GM19452 (cell line): Measurements from ENCODE around the gene TAF8.
"Not testable (repeated sequence)": the region's sequence is repeated elsewhere in the genome, so short reads cannot be mapped to it uniquely, and the experiment has no call there.

Experiments
- ATAC-seq: cut with Tn5 transposase; IDR thresholded peaks from one replicate; pipeline ENCODE4 v1.9.1; 2021; ENCODE audit not compliant: unreplicated experiment

The TAF8 gene

DNA sequence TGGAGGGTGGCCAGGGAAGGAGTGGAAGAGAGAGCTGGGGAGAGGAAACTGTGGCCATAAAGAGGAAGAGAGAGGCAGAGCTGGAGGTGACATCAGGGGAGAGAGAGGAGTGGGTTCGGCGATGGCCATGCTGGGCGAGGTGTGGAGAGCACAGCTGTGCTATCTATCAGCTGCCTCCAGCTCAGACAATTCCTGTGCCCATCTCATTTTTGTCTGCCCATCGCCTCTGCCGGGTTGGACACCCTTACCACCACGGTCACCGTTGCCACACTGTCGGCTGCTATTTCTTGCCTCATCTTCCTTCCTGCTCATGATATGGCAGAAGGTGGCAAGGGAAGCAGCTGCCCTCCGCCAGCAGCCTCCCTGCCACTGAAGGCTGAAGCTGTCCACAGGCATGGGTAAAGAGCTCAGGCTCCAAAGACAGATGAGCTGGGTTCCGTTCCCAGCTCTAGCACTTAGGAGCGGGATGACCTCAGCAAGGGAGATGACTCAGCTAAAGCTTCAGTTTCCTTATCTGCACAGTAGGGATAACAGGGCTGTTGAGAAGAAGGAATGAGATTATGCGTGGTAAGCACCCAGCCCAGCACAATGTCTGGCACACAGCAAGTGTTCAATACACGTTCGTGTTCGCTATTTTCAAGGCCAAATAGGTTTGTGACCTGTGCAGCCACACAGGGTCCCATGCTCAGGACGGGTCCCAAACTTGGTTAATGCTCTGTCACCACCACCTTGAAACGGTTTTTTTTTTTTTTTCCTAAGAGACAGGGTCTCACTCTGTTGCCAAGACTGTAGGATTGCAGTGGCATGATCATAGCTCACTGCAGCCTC lies 21.9 kb upstream of the TAF8 start:
- ATAC-seq: no peak

GRCh38 chr6:42029062-42029685 lies 21.1 kb upstream of the TAF8 start:
- ATAC-seq: no peak

DNA sequence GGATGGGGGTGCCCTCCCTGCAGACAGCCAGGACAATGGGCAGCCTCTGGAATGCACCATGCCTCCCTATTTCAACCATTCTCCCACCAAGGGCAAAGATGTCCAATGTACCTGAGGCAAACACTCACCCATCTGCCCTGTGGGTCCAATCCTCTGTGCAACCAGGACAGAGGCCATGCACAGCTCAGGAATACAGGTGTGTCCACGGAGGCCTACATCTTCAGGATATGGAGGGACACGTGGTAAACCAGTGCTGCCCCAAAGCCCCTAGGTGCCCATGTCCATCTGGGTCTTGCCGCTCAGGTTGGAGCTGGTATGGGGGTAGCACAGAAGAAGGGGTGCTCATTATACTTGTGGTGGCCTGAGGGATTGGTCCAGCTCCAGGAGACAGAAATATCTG lies 20.4 kb upstream of the TAF8 start:
- ATAC-seq: no peak

DNA sequence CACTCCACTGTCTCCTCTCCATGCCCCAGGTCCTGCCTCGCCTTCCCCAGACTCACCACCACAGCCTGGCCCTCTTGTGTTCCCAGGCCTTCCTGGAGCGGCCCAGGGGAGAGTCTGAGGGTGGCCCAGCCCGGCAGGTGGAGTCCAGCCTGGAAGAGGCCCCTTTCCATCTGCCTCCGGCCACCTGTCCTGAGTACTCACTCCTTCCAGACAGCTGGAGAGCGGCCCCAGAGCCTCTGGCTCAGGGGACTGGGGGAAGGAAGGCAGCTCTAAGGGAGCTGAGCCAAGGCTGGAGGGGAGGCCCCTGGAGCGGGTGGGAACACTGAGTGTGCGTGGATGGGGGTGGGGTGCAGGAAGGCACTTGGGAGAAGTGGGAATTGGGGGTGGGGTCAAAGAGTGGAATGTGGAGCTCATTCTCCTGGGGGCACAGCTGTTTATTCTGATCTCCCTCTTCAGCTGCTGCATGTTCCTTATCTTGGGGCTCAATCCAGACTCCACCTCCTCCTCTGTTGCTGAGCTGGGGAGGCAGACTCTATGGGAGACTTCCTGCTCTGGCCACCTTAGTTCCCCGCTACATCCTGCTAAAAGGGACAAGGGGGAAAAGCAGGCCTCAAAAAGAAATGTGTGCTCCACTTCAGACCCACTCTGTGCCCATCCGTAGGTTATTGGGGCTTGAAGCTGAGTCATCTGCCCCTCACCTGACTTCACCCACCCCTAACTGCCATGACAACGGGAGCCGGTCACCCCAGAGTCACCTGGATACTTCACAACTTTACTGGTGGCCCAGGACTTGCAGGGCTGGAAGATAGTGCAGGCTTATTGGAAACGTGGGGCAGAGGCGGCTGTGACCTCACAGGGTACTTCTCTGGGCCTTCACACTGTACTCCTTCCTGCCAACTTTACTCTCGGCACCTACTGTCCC lies 19.5 kb upstream of the TAF8 start:
- ATAC-seq: no peak

- ATAC-seq: no peak
These were observed 18.0 kb upstream of the TAF8 start for GRCh38 chr6:42032366-42032765.

GRCh38 chr6:42037669-42038068 lies 12.7 kb upstream of the TAF8 start:
- not testable (repeated sequence) for ATAC-seq

GRCh38 chr6:42038163-42038562 lies 12.2 kb upstream of the TAF8 start:
- no peak for ATAC-seq

DNA sequence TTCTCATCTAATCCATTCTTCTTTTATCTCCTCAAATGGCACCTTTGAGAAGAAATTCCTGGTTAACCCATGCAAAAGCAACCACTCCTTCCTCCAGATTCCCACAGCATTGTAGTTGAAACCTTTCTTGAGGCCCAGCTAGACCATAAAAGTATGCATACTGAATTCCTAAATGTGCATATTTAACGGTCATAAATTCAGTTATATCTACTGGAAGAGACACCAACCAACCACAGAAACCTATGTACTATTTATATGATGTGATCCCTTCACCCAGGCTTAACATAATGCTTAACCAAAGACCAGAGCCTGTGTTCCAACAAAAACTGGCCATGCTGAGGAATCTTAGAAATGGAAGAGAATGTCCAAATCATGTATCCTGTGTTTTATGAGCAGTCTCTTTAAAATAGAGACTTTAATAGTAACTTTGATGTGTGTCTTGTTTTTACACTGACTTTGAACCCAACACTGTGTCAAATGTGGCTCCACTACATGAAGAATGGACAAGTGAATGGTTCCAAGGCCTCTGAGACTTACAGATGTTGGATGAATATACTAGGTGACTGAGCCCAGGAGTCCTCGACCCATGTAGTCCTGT lies 11.4 kb upstream of the TAF8 start:
- no peak for ATAC-seq

DNA sequence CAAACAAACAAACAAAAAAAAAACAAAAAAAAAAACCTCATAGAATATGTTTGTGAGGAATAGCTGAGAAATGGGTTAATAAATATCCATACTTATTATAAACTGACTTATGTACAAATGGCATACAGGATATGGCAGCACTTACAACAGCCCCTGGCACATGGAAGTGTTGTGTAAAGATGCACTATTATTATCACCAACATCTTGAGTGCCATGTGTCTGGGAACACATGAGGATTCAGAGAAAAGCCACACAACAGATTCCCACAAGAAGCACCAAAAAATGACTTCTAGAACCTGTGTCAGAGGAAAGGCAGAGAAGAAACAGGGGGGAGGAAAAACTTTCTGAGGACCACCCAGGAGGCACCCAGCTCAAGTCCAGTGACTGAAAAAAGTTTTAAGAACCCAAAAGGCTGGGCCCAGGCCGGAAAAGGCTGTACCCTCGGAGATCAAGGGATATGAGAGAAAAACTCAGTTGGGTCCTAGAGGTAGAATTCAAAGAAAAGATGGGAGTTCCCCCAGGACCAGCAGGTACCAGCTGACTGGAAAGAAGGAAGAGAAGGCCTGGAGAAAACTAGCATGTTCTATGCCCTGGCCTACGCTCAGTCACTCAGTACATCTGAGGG lies 9.4 kb upstream of the TAF8 start:
- ATAC-seq: no peak

- ATAC-seq: no peak
These were observed 8.8 kb upstream of the TAF8 start for GRCh38 chr6:42041481-42042053.

DNA sequence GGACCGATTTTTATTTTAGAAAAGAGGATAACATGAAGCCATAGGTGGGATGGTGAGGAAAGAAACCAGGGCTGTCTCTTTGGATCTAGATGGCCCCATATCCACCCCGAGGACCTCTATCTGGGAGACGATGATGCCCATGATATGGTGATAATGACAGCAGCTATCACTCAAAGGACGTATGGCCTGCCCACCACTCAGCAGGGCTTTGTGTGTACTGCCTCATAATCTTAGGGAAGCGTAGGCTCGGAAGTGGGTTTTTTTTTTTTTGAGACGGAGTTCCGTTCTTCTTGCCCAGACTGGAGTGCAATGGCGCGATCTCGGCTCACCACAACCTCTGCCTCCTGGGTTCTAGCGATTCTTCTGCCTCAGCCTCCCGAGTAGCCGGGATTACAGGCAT lies 8.2 kb upstream of the TAF8 start:
- no peak for ATAC-seq

- ATAC-seq: no peak
These were observed 6.4 kb upstream of the TAF8 start for GRCh38 chr6:42043787-42044475.

GRCh38 chr6:42045538-42046460 lies 4.5 kb upstream of the TAF8 start:
- ATAC-seq: no peak

DNA sequence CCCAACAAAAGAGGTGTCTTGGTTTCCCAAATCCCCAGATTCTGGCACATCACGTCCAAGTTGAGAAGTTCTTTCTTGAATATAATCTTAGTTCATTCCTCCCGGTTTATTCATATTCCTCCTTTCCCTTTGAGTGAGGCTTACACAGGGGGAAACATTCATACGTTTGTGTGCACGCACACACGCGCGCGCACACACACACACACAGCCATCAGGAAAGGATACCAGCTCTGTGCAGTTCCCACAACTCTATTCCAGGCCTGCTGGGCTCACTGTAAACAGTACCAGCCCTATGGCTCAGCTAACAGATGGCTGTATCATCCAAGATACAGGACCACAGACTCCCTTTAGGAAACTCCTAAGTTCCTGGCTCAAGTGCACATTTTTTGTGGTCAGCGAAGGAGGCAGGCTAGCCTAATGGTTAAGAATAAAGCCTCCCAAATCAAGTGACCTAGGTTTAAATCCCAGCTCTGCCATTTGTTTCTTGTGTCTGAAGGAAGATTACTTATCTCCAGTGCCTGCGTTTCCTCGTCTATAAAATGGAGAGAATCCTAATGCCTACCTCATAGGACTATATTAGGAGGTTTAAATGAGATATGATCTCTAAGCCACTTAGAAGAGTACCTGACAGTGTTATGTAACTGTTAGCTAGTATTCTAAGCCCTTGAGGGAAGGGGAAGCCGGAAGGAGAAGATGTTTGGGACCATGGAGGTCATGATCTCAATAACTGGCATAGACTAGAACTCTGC lies 3.7 kb upstream of the TAF8 start:
- ATAC-seq: no peak

DNA sequence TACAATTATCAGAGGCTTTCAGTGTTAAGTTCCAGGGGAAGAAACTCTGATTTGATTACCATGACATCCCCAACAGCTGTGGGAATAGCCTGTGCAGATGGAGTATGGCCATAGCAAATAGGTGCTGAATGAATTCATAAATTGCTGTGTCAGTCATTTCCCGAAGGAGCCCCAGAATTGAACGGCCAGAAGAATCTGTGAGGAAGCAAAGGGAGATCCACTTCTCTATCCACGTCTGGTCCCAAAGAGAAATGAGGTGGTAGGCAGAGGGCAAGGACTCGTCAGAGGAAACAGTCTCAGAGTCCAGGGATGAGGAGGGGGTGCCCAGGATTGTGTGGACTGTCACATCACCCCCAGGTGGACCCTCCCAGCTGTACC lies 3.1 kb upstream of the TAF8 start:
- no peak for ATAC-seq

DNA sequence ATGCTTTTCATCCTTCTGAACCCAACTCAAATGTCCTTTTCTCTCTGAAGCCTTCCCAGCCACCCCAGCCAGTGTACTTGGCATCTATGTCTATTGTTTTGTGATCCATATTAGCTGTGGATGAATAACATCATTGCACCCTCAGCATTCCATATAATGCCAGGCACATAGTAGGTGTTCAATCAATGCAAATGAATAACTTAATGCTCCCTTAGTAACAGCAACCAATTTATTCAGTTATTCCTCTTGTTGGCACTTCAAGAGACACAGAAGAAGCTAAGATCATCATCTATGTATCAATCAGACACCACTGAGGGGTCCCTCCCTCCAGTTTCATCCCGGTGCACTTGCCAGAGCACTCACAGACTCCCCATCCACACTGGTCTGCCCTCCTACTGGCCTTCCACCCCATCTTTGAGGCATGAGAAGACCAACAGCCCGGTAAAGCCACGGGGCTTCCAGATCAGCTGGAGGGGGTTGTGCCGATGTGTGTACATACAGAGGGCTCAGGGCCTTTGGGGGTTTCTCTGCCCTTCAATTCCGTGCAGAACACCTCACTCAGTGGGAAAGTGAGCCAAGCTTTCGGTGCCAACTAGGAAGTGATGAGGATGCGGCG lies 2.4 kb upstream of the TAF8 start:
- ATAC-seq: no peak

DNA sequence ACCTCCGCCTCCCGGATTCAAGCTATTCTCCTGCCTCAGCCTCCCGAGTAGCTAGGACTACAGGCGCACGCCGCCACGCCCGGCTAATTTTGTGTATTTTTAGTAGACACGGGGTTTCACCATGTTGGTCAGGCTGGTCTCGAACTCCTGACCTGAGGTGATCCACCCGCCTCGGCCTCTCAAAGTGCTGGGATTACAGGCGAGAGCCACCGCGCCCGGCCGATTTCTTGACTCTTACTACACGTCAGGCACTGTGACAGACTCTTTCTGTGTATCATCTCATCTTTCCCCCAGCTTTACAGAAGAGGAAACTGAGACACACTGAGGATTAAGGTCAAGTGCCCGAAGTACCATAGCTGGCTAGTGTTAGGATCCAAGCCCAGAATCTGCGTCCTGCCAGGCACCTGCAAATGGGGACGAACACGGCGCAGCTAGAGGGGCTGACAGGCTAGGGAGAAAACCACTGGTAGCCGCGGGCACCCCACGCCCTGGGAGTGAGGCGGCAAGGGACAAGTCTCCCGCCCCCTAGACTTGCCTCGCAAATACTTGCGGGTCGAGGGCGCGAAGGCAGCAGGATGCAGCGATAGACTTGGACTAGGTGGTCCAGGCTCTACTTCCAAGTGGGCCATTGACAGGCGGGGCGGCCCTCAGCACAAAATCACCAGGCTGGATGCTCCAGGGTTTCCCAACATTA lies 1.1 kb upstream of the TAF8 start:
- no peak for ATAC-seq
